IPS-18a (cell line): ENCODE results near the gene DNMT3B.
"Not testable (repeated sequence)": the region's sequence is repeated elsewhere in the genome, so short reads cannot be mapped to it uniquely, and the experiment has no call there.

Source experiments
- H3K27ac ChIP-seq: one replicate; pipeline ENCODE4 v1.5.1; 2013; ENCODE audit warnings: low read length
- H3K27me3 ChIP-seq: one replicate; pipeline ENCODE4 v1.6.1; 2013; ENCODE audit warnings: mild to moderate bottlenecking, low read length; ENCODE audit not compliant: control insufficient read depth, insufficient read depth
- H3K36me3 ChIP-seq: one replicate; pipeline ENCODE4 v1.6.1; 2013; ENCODE audit warnings: low read depth, low read length; ENCODE audit not compliant: control insufficient read depth
- H3K4me1 ChIP-seq: one replicate; pipeline ENCODE4 v1.6.1; 2013; ENCODE audit warnings: low read depth, low read length; ENCODE audit not compliant: control insufficient read depth
- H3K4me3 ChIP-seq: one replicate; pipeline ENCODE4 v1.5.1; 2013; ENCODE audit warnings: low read length
- H3K9ac ChIP-seq: one replicate; pipeline ENCODE4 v1.6.1; 2013; ENCODE audit warnings: mild to moderate bottlenecking, low read length, moderate library complexity
- H3K9me3 ChIP-seq: one replicate; pipeline ENCODE4 v1.6.1; 2013; ENCODE audit warnings: low read depth, low read length; ENCODE audit not compliant: control insufficient read depth

DNMT3B gene

GRCh38 chr20:32761831-32762753, at the start of gene DNMT3B:
TSS of gene DNMT3B (plus strand) at chr20:32762385. CDS start at chr20:32780324, 17,939 bp downstream.
- Histone ChIP-seq H3K4me3 (peak within 1 kb of the TSS; percentile 99), H3K36me3 (peaks cover 21% of the 10 kb centered on the region), H3K9ac (peak within 1 kb of the TSS; percentile 70), H3K27ac (peak within 1 kb of the TSS; percentile 12), H3K4me1 (peaks cover 24% of the 10 kb centered on the region), H3K9me3 (no peaks in the 10 kb centered on the region), H3K27me3 (no peaks in the 10 kb centered on the region)

- no peaks in the 10 kb centered on the region for H3K27me3 ChIP-seq
- no peak overlapping the region for H3K4me3 ChIP-seq
- no peaks in the 10 kb centered on the region for H3K4me1 ChIP-seq
- H3K36me3 ChIP-seq, result peaks cover 6% of the 10 kb centered on the region
- H3K9ac ChIP-seq, result no peak overlapping the region
- no peaks in the 10 kb centered on the region for H3K9me3 ChIP-seq
- no peak overlapping the region for H3K27ac ChIP-seq
These were observed 43.3 kb upstream of the DNMT3B start for GRCh38 chr20:32718749-32719348.

GRCh38 chr20:32727683-32728082, 34.5 kb upstream of the DNMT3B start:
- Histone ChIP-seq H3K4me1 (peaks cover 8% of the 10 kb centered on the region), H3K36me3 (peaks cover 14% of the 10 kb centered on the region), H3K9me3 (no peaks in the 10 kb centered on the region), H3K27ac (no peak overlapping the region), H3K27me3 (no peaks in the 10 kb centered on the region), H3K9ac (no peak overlapping the region), H3K4me3 (no peak overlapping the region)

- H3K27me3 ChIP-seq, H3K4me1 ChIP-seq, H3K9me3 ChIP-seq, H3K4me3 ChIP-seq, H3K27ac ChIP-seq, H3K9ac ChIP-seq: not testable (repeated sequence)
- H3K36me3 ChIP-seq, result peaks cover 14% of the 10 kb centered on the region
These were observed 33.8 kb upstream of the DNMT3B start for GRCh38 chr20:32728435-32728834.

GRCh38 chr20:32729334-32729733, 32.9 kb upstream of the DNMT3B start:
- not testable (repeated sequence) for H3K27ac ChIP-seq

GRCh38 chr20:32731882-32732266, 30.3 kb upstream of the DNMT3B start:
- no peak overlapping the region for H3K27ac ChIP-seq
- no peaks in the 10 kb centered on the region for H3K27me3 ChIP-seq
- no peaks in the 10 kb centered on the region for H3K9me3 ChIP-seq
- peaks cover 10% of the 10 kb centered on the region for H3K36me3 ChIP-seq
- no peak overlapping the region for H3K9ac ChIP-seq
- peaks cover 8% of the 10 kb centered on the region for H3K4me1 ChIP-seq
- H3K4me3 ChIP-seq, result no peak overlapping the region

More at GRCh38 chr20:32729334-32729733, 32.9 kb upstream of the DNMT3B start:
- not testable (repeated sequence) for H3K4me1 ChIP-seq, H3K27me3 ChIP-seq, H3K9me3 ChIP-seq, H3K9ac ChIP-seq, H3K4me3 ChIP-seq
- H3K36me3 ChIP-seq, result peaks cover 14% of the 10 kb centered on the region

- peaks cover 4% of the 10 kb centered on the region for H3K4me1 ChIP-seq
- H3K27me3 ChIP-seq, result no peaks in the 10 kb centered on the region
- no peak overlapping the region for H3K9ac ChIP-seq
- H3K4me3 ChIP-seq, result no peak overlapping the region
- no peak overlapping the region for H3K27ac ChIP-seq
- H3K36me3 ChIP-seq, result no peaks in the 10 kb centered on the region
- H3K9me3 ChIP-seq, result no peaks in the 10 kb centered on the region
These were observed 24.6 kb upstream of the DNMT3B start for GRCh38 chr20:32737371-32738223.

- Histone ChIP-seq H3K4me1 (peaks cover 4% of the 10 kb centered on the region), H3K36me3 (no peaks in the 10 kb centered on the region), H3K27ac (no peak overlapping the region), H3K9me3 (no peaks in the 10 kb centered on the region), H3K9ac (no peak overlapping the region), H3K27me3 (no peaks in the 10 kb centered on the region), H3K4me3 (no peak overlapping the region)
These were observed 21.0 kb upstream of the DNMT3B start for GRCh38 chr20:32741151-32741550.

GRCh38 chr20:32742322-32743236, 19.6 kb upstream of the DNMT3B start:
- H3K9me3 ChIP-seq, result no peaks in the 10 kb centered on the region
- H3K36me3 ChIP-seq, result no peaks in the 10 kb centered on the region
- H3K27me3 ChIP-seq, result no peaks in the 10 kb centered on the region
- peaks cover 4% of the 10 kb centered on the region for H3K4me1 ChIP-seq
- no peak overlapping the region for H3K27ac ChIP-seq
- H3K9ac ChIP-seq, result peak overlapping the region; percentile 54
- peak overlapping the region; percentile 61 for H3K4me3 ChIP-seq

- no peak within 1 kb of the TSS for H3K27ac ChIP-seq
These were observed 18.7 kb upstream of the DNMT3B start, which contains the start of gene COMMD7 for GRCh38 chr20:32743237-32744112. TSS of gene COMMD7 (minus strand) at chr20:32743467. CDS start at chr20:32743391, 76 bp downstream.

More at GRCh38 chr20:32743237-32744112, 18.7 kb upstream of the DNMT3B start, which contains the start of gene COMMD7:
- Histone ChIP-seq H3K4me3 (peak within 1 kb of the TSS; percentile 61), H3K27me3 (no peaks in the 10 kb centered on the region), H3K9me3 (no peaks in the 10 kb centered on the region), H3K4me1 (peaks cover 4% of the 10 kb centered on the region), H3K36me3 (no peaks in the 10 kb centered on the region), H3K9ac (peak within 1 kb of the TSS; percentile 54)
